ENCODE data around the gene FGF6.

FGF6 gene, protein sequence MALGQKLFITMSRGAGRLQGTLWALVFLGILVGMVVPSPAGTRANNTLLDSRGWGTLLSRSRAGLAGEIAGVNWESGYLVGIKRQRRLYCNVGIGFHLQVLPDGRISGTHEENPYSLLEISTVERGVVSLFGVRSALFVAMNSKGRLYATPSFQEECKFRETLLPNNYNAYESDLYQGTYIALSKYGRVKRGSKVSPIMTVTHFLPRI

DNA sequence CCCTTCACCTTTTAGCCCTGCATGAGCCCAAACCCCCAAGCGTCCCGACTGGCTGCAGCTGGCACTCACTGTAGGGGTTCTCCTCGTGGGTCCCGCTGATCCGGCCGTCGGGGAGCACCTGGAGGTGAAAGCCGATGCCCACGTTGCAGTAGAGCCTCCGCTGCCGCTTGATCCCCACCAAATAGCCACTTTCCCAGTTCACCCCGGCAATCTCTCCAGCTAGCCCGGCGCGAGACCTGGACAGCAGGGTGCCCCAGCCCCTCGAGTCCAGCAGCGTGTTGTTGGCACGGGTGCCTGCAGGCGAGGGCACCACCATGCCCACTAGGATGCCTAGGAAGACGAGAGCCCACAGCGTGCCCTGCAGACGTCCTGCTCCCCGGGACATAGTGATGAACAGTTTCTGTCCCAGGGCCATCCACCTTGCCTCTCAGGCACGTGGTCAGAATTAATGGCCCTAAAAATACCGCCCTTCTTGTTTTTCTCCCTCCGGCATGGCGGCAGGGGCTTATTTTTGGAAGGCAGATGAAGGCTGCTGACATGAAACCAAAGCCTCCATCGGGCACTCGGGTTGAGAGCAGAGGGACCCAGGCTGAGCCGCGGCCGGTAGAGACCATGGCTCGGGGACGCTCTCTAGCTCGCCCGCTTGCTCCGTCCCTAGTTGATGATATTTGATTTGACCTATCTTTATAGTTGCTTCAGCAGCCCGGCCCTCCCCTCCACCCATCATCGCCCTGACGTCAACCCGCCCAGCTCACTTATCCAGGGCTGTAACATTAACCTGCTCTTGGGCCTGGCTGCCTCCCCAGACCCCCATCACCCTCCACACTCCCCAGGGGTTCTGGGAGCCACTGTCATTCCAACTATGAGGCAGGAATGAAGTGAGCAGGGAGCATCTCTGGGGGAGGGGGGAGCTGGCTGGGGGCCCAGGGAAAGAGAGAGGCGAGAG, at the start of gene FGF6:
Gene FGF6, minus strand, starts transcription at position 660 of the 946 bp plus-strand sequence. Its CDS starts 245 bp downstream, at position 415.
- H3K9me3 ChIP-seq (ENCODE audit: control insufficient read depth in 2 of 2, low read length in 2 of 2), result no peaks in the 10 kb centered on the region
- no peak within 1 kb of the TSS for H3K4me3 ChIP-seq (ENCODE audit: low read length in 2 of 2)
- H3K27me3 ChIP-seq (ENCODE audit: control insufficient read depth in 2 of 2, insufficient read depth in 2 of 2, low read length in 2 of 2), result peaks cover 0 to 4% of the 10 kb centered on the region in 2 donors
- no peak within 1 kb of the TSS for H3K27ac ChIP-seq (ENCODE audit: low read depth in 2 of 2, low read length in 2 of 2)
- H3K9ac ChIP-seq (ENCODE audit: low read depth in 1 of 2, low read length in 2 of 2), result no peak within 1 kb of the TSS
- H3K36me3 ChIP-seq (ENCODE audit: control insufficient read depth in 2 of 2, insufficient read depth in 2 of 2, low read length in 2 of 2), result no peaks in the 10 kb centered on the region
- H3K4me1 ChIP-seq (ENCODE audit: control insufficient read depth in 2 of 2, insufficient read depth in 2 of 2, low read length in 2 of 2), result no peaks in the 10 kb centered on the region

DNA sequence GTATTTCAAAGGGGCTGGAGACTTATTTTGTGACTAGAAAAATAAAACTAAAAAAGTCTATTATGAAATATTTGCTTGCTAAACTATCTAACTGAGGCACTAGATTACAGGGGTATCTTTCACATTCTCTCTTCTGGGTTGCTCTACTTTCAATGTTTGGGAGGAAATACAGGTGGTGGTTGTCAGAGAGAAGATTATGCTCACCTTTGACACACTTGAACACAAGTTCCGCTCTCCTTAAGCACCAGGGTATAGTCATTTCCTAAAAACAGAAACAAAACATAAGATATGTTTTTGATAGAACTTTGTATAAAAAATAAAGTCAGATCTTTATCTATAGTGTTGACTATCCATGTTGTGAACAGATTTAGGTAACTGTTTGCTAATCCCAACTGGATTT, 45.4 kb upstream of the FGF6 start:
- H3K9ac ChIP-seq (ENCODE audit: low read depth in 1 of 2, low read length in 2 of 2), result no peak overlapping the region
- no peaks in the 10 kb centered on the region for H3K4me1 ChIP-seq (ENCODE audit: control insufficient read depth in 2 of 2, insufficient read depth in 2 of 2, low read length in 2 of 2)
- H3K27ac ChIP-seq (ENCODE audit: low read depth in 2 of 2, low read length in 2 of 2), result no peak overlapping the region
- peaks cover 25 to 34% of the 10 kb centered on the region in 2 donors for H3K36me3 ChIP-seq (ENCODE audit: control insufficient read depth in 2 of 2, insufficient read depth in 2 of 2, low read length in 2 of 2)
- H3K27me3 ChIP-seq (ENCODE audit: control insufficient read depth in 2 of 2, insufficient read depth in 2 of 2, low read length in 2 of 2), result no peaks in the 10 kb centered on the region
- H3K4me3 ChIP-seq (ENCODE audit: low read length in 2 of 2), result no peak overlapping the region
- H3K9me3 ChIP-seq (ENCODE audit: control insufficient read depth in 2 of 2, low read length in 2 of 2), result no peaks in the 10 kb centered on the region

DNA sequence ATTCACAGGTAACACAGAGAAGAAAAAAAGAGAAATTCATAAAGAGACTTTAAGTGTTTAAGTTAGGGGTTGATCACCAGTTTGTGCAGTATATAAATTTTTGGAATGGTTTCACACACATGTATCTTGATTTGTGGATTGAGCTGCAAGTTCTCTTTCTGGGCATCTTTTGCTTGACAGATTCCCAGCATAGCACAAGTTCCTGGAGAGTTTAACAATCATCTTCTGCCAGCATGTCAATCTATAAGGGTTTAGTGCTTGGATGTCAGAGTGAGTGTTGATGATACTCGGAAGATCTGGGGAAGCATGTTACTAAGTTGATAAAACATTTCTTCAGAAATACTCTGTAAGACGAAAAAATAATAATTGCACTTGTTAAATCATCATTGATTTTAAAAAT, 43.9 kb upstream of the FGF6 start:
- H3K4me1 ChIP-seq (ENCODE audit: control insufficient read depth in 2 of 2, insufficient read depth in 2 of 2, low read length in 2 of 2), result no peaks in the 10 kb centered on the region
- peaks cover 25 to 32% of the 10 kb centered on the region in 2 donors for H3K36me3 ChIP-seq (ENCODE audit: control insufficient read depth in 2 of 2, insufficient read depth in 2 of 2, low read length in 2 of 2)
- no peak overlapping the region for H3K9ac ChIP-seq (ENCODE audit: low read depth in 1 of 2, low read length in 2 of 2)
- no peaks in the 10 kb centered on the region for H3K27me3 ChIP-seq (ENCODE audit: control insufficient read depth in 2 of 2, insufficient read depth in 2 of 2, low read length in 2 of 2)
- no peaks in the 10 kb centered on the region for H3K9me3 ChIP-seq (ENCODE audit: control insufficient read depth in 2 of 2, low read length in 2 of 2)
- H3K27ac ChIP-seq (ENCODE audit: low read depth in 2 of 2, low read length in 2 of 2), result no peak overlapping the region
- no peak overlapping the region for H3K4me3 ChIP-seq (ENCODE audit: low read length in 2 of 2)

DNA sequence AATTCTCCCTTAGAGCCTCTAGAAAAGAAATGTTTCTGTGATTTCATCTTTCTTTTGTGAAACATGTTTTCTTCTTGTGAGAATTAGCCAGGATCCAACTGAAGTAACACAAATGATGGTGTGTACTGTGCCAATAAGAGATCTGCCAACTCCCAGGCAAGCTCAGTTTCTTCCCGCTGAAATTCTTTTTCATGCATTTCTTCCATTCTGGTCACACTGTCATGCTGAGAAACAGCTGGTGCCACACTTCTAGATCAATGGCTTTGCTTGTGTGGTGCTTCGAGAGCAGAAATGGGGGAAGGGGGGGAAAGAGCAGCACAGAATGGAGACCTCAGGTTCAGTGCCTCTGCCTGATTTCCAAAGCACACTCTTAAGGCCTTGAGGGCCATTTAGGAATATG, 41.4 kb upstream of the FGF6 start:
- Histone ChIP-seq H3K27me3 (ENCODE audit: control insufficient read depth in 2 of 2, insufficient read depth in 2 of 2, low read length in 2 of 2) (no peaks in the 10 kb centered on the region), H3K4me1 (ENCODE audit: control insufficient read depth in 2 of 2, insufficient read depth in 2 of 2, low read length in 2 of 2) (no peaks in the 10 kb centered on the region), H3K9ac (ENCODE audit: low read depth in 1 of 2, low read length in 2 of 2) (no peak overlapping the region), H3K27ac (ENCODE audit: low read depth in 2 of 2, low read length in 2 of 2) (no peak overlapping the region), H3K4me3 (ENCODE audit: low read length in 2 of 2) (no peak overlapping the region), H3K36me3 (ENCODE audit: control insufficient read depth in 2 of 2, insufficient read depth in 2 of 2, low read length in 2 of 2) (peaks cover 25 to 30% of the 10 kb centered on the region in 2 donors), H3K9me3 (ENCODE audit: control insufficient read depth in 2 of 2, low read length in 2 of 2) (no peaks in the 10 kb centered on the region)

DNA sequence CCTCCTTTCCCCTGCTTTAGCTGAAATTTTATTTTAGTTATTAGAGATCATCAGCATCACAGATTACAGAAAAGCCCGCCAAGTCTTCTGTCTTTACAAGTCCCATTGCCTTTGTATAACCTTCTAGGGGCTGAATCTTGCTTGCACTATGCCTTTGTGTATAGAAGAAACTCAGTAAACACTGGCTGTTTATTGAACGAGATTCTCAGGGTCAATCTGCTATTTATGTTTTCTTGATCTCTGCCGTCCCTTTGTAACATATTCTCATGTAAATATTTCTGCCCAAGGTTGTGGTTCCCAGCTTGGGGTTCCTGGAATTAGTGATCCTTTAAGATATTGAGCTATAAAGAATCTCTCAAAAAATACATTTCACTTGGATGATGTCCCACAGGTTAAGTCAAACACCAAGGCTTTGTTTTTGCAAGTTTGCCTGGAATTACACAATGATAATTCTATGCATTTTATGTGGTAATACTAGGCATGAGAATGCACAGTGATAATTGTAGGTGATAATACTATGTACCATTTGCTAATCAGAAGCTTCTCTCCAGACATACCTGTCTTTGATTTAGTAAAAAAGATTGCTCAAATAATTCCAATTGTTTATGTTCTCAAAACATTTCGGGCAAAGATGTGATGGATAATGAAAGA, 40.6 kb upstream of the FGF6 start:
- no peaks in the 10 kb centered on the region for H3K27me3 ChIP-seq (ENCODE audit: control insufficient read depth in 2 of 2, insufficient read depth in 2 of 2, low read length in 2 of 2)
- H3K36me3 ChIP-seq (ENCODE audit: control insufficient read depth in 2 of 2, insufficient read depth in 2 of 2, low read length in 2 of 2), result peaks cover 25 to 26% of the 10 kb centered on the region in 2 donors
- H3K9ac ChIP-seq (ENCODE audit: low read depth in 1 of 2, low read length in 2 of 2), result no peak overlapping the region
- no peak overlapping the region for H3K27ac ChIP-seq (ENCODE audit: low read depth in 2 of 2, low read length in 2 of 2)
- no peaks in the 10 kb centered on the region for H3K4me1 ChIP-seq (ENCODE audit: control insufficient read depth in 2 of 2, insufficient read depth in 2 of 2, low read length in 2 of 2)
- no peak overlapping the region for H3K4me3 ChIP-seq (ENCODE audit: low read length in 2 of 2)
- no peaks in the 10 kb centered on the region for H3K9me3 ChIP-seq (ENCODE audit: control insufficient read depth in 2 of 2, low read length in 2 of 2)

DNA sequence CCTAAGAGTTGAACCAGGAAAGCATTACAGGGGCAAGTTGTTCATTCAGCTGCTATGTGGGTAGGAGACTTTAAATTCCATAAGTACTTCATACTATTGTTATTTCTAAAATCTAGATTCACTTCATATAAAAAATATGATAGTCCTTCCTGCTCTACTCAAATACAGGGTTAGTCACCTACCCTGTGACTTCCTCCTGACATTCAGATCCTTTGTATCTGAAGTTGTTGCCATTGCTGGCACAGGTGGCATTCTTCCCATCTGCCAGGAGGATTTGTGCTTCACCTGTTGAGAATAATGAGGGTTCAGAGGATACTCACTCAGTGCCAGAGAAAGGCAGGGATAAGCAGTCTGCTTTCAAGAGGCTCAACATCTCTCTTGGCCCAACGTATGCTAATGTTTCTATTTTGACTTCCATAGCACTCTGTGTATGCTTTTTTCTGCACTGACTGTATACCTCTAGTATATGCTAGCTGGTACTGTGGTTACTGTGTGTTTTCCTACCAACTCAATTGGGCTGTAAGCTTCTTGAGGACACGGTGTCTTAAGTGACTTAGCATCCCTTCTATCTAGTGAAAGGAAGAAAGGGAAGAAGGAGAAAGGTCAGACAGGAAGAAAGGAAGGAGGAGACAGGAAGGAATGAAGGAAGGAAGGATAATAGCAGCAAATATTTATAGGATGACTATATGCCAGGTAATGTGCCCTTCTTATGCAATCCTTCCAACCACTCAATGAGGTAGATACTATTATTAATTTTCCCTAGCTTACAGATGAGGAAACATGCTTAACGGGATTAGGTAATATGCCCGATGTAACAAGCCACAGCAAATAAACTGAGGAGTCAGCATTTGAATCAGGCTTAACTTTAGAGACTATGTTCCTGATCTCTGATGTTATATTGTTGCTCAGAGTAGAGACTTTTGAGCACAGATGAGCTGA, 38.5 kb upstream of the FGF6 start:
- H3K27ac ChIP-seq (ENCODE audit: low read depth in 2 of 2, low read length in 2 of 2), result no peak overlapping the region
- no peaks in the 10 kb centered on the region for H3K4me1 ChIP-seq (ENCODE audit: control insufficient read depth in 2 of 2, insufficient read depth in 2 of 2, low read length in 2 of 2)
- H3K9me3 ChIP-seq (ENCODE audit: control insufficient read depth in 2 of 2, low read length in 2 of 2), result no peaks in the 10 kb centered on the region
- no peak overlapping the region for H3K4me3 ChIP-seq (ENCODE audit: low read length in 2 of 2)
- H3K36me3 ChIP-seq (ENCODE audit: control insufficient read depth in 2 of 2, insufficient read depth in 2 of 2, low read length in 2 of 2), result peaks cover 8 to 10% of the 10 kb centered on the region in 2 donors
- H3K27me3 ChIP-seq (ENCODE audit: control insufficient read depth in 2 of 2, insufficient read depth in 2 of 2, low read length in 2 of 2), result no peaks in the 10 kb centered on the region
- H3K9ac ChIP-seq (ENCODE audit: low read depth in 1 of 2, low read length in 2 of 2), result no peak overlapping the region

DNA sequence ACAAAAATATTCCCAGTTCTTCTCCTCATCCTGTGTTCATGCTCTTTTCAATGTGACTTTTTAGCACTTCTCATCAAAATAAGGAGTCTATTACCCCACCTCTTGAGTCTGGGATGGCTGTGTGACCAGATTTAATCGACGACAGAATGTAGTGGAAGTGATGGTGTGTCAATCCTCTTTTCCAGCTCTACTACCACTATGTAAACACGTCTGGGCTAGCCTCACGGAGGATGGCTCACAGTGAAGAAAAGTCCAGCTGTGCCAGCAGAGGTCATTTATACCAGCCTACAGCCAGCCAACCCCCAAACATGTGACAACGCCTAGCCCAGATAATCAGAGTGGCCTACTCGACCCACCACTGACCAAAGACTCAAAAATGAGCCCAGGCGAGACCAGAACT, 37.3 kb upstream of the FGF6 start:
- Histone ChIP-seq H3K9ac (ENCODE audit: low read depth in 1 of 2, low read length in 2 of 2) (no peak overlapping the region), H3K27me3 (ENCODE audit: control insufficient read depth in 2 of 2, insufficient read depth in 2 of 2, low read length in 2 of 2) (no peaks in the 10 kb centered on the region), H3K4me1 (ENCODE audit: control insufficient read depth in 2 of 2, insufficient read depth in 2 of 2, low read length in 2 of 2) (no peaks in the 10 kb centered on the region), H3K27ac (ENCODE audit: low read depth in 2 of 2, low read length in 2 of 2) (no peak overlapping the region), H3K36me3 (ENCODE audit: control insufficient read depth in 2 of 2, insufficient read depth in 2 of 2, low read length in 2 of 2) (no peaks in the 10 kb centered on the region), H3K4me3 (ENCODE audit: low read length in 2 of 2) (no peak overlapping the region), H3K9me3 (ENCODE audit: control insufficient read depth in 2 of 2, low read length in 2 of 2) (no peaks in the 10 kb centered on the region)

DNA sequence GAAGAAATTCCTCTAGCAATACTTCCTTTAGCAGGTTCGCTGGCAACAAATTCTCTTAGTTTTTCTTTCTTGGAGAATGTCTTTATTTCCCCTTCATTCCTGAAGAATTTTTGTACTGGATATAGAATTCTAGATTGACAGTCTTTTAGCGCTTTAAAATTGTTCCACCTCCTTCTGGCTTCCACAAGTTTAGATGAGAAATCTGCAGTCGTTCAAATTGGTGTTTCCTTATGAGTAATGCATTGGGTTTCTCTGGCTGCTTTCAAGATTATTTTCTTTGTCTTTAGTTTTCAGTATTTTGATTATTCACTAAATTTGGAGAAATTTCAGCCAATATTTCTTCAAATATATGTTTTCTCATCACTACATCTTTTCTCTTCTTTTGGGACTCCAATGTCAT, 33.3 kb upstream of the FGF6 start:
- no peak overlapping the region for H3K27ac ChIP-seq (ENCODE audit: low read depth in 2 of 2, low read length in 2 of 2)
- H3K4me1 ChIP-seq (ENCODE audit: control insufficient read depth in 2 of 2, insufficient read depth in 2 of 2, low read length in 2 of 2), result no peaks in the 10 kb centered on the region
- H3K9ac ChIP-seq (ENCODE audit: low read depth in 1 of 2, low read length in 2 of 2), result no peak overlapping the region
- H3K4me3 ChIP-seq (ENCODE audit: low read length in 2 of 2), result no peak overlapping the region
- H3K9me3 ChIP-seq (ENCODE audit: control insufficient read depth in 2 of 2, low read length in 2 of 2), result no peaks in the 10 kb centered on the region
- H3K36me3 ChIP-seq (ENCODE audit: control insufficient read depth in 2 of 2, insufficient read depth in 2 of 2, low read length in 2 of 2), result no peaks in the 10 kb centered on the region
- no peaks in the 10 kb centered on the region for H3K27me3 ChIP-seq (ENCODE audit: control insufficient read depth in 2 of 2, insufficient read depth in 2 of 2, low read length in 2 of 2)

DNA sequence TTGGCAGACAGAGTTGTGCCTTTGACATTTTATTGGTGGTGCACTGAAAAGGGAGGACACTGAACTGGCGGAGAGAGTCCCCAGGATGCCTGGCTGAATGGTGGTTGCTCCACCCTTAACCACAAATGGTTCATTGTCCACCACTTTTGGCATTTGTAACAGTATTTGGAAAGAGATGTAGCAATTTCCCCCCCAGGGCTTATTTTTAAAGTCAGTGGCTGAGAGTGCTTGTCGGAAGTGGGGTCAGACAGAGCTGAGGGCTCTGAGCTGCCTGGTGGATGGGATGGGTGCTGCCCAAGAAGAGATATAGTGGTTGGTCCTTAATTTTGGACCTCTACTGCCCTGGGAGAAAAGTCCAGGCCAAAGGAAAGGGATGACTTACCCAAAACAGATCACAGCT, 31.5 kb upstream of the FGF6 start:
- no peak overlapping the region for H3K4me3 ChIP-seq (ENCODE audit: low read length in 2 of 2)
- no peak overlapping the region for H3K27ac ChIP-seq (ENCODE audit: low read depth in 2 of 2, low read length in 2 of 2)
- no peaks in the 10 kb centered on the region for H3K9me3 ChIP-seq (ENCODE audit: control insufficient read depth in 2 of 2, low read length in 2 of 2)
- no peak overlapping the region for H3K9ac ChIP-seq (ENCODE audit: low read depth in 1 of 2, low read length in 2 of 2)
- no peaks in the 10 kb centered on the region for H3K27me3 ChIP-seq (ENCODE audit: control insufficient read depth in 2 of 2, insufficient read depth in 2 of 2, low read length in 2 of 2)
- no peaks in the 10 kb centered on the region for H3K4me1 ChIP-seq (ENCODE audit: control insufficient read depth in 2 of 2, insufficient read depth in 2 of 2, low read length in 2 of 2)
- no peaks in the 10 kb centered on the region for H3K36me3 ChIP-seq (ENCODE audit: control insufficient read depth in 2 of 2, insufficient read depth in 2 of 2, low read length in 2 of 2)
